Peyer's patch (tissue), 4 donors: ENCODE results near the gene NELFCD. TPM values are rescaled to one million over a fixed set of nuclear protein-coding genes. Genes with fewer than 3 reads are reported as not detected.
"Not testable (repeated sequence)": the region's sequence is repeated elsewhere in the genome, so short reads cannot be mapped to it uniquely, and the experiment has no call there.

Source experiments
- DNase-seq, 3 donors: peaks; one replicate each; pipeline ENCODE4 v3.0.0-alpha.2; 2017 to 2019
- H3K27ac ChIP-seq, 4 donors: fragments of 200-600 bp; sonication (generic); one replicate each; pipeline ENCODE4 v1.5.1; 2016 to 2019
- H3K27me3 ChIP-seq, 2 donors: fragments of 200-600 bp; sonication (generic); one replicate each; pipeline ENCODE4 v1.5.1; 2019
- H3K36me3 ChIP-seq, 3 donors: fragments of 200-600 bp; sonication (generic); one replicate each; pipeline ENCODE4 v1.5.1; 2016 to 2019
- H3K4me1 ChIP-seq, 4 donors: fragments of 200-600 bp; sonication (generic); one replicate each; pipeline ENCODE4 v1.5.1; 2016 to 2019
- H3K4me3 ChIP-seq, 4 donors: fragments of 200-600 bp; sonication (generic); 1 replicate in 3 of 4; 2 replicates in 1 of 4; pipeline ENCODE4 v1.5.1; 2016 to 2019; ENCODE audit warnings: mild to moderate bottlenecking in 1 of 4
- H3K9me3 ChIP-seq, 4 donors: fragments of 200-600 bp; sonication (generic); one replicate each; pipeline ENCODE4 v1.5.1; 2016 to 2019; ENCODE audit warnings: mild to moderate bottlenecking in 1 of 4
- CTCF ChIP-seq, 6 experiments: fragments of 450-650 bp in 4 of 6; fragments of 200-600 bp in 2 of 6; sonication (generic) in 1 of 6; IDR thresholded peaks; one replicate each; pipeline ENCODE4 v1.5.1; 2017 to 2019; ENCODE audit warnings: antibody characterized with exemption in 6 of 6, mild to moderate bottlenecking in 3 of 6, moderate library complexity in 1 of 6
- POLR2A ChIP-seq, 2 donors: fragments of 450-650 bp; IDR thresholded peaks; one replicate each; pipeline ENCODE4 v1.5.1; 2017; ENCODE audit warnings: antibody characterized with exemption in 2 of 2, mild to moderate bottlenecking in 2 of 2, moderate library complexity in 2 of 2
- total RNA-seq, 4 donors: library from RNA; depleted of rRNA; stranded (reverse); fragments of >200 nt; gene quantifications; one replicate each; pipeline ENCODE4 v1.1.0, GENCODE V29; 2016

NELFCD gene
- total RNA-seq, 4 donors from 2014 or later, result 39.6 to 98.2 (median 65.1) TPM

DNA sequence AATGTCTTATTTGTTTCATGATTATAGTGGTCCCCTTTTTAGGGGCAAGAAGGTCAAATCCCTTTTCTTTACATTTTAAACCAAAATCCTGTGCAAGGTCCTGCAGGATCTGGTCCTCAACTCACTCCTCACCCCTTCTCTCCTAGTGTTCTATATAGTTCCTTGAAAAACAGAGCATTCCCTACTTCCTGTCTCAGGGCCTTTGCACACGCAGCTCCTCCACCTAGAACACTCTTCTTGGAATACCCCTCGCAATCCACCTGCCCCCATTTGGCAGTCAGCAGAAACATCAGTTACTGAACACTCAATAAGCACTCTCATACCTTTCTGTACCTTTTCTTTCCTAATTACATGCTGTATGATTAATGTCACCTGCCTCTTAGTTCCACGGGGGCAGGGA is 54.3 kb downstream of the NELFCD start:
- H3K4me1 ChIP-seq, result peaks cover 0 to 43% (median 3%) of the 10 kb centered on the region in 4 donors
- TF ChIP-seq CTCF (IDR thresholded peaks at IDR 0.05) (no peak), POLR2A (IDR thresholded peaks at IDR 0.05) (no peak)
- H3K36me3 ChIP-seq, result peaks cover 0 to 39% (median 0%) of the 10 kb centered on the region in 3 donors
- no peaks in the 10 kb centered on the region for H3K27me3 ChIP-seq
- H3K9me3 ChIP-seq, result no peaks in the 10 kb centered on the region
- no peak overlapping the region for H3K4me3 ChIP-seq
- no peak overlapping the region for H3K27ac ChIP-seq
- DNase-seq, result no peak

- peaks cover 0 to 45% (median 5%) of the 10 kb centered on the region in 4 donors for H3K4me1 ChIP-seq
- H3K36me3 ChIP-seq, result peaks cover 0 to 39% (median 0%) of the 10 kb centered on the region in 3 donors
- H3K27ac ChIP-seq, result no peak overlapping the region
- no peak for DNase-seq
- H3K27me3 ChIP-seq, result no peaks in the 10 kb centered on the region
- no peaks in the 10 kb centered on the region for H3K9me3 ChIP-seq
- H3K4me3 ChIP-seq, result no peak overlapping the region
- TF ChIP-seq POLR2A (IDR thresholded peaks at IDR 0.05) (no peak), CTCF (IDR thresholded peaks at IDR 0.05) (no peak)
Measured at GRCh38 chr20:59037386-59037785, 56.3 kb downstream of the NELFCD start.

- Histone ChIP-seq H3K4me3 (no peak overlapping the region), H3K27me3 (no peaks in the 10 kb centered on the region), H3K4me1 (peaks cover 0 to 52% (median 8%) of the 10 kb centered on the region in 4 donors), H3K27ac (no peak overlapping the region), H3K36me3 (peaks cover 0 to 35% (median 0%) of the 10 kb centered on the region in 3 donors), H3K9me3 (no peaks in the 10 kb centered on the region)
- no peak for TF ChIP-seq CTCF (IDR thresholded peaks at IDR 0.05)
- TF ChIP-seq POLR2A (IDR thresholded peaks at IDR 0.05), result no peak
- no peak for DNase-seq
Measured at GRCh38 chr20:59039233-59039632, 58.2 kb downstream of the NELFCD start.

- no peaks in the 10 kb centered on the region for H3K27me3 ChIP-seq
- H3K4me1 ChIP-seq, result peaks cover 0 to 52% (median 8%) of the 10 kb centered on the region in 4 donors
- peak overlapping the region in 3 of 4 donors; percentile 84 to 95 (median 92) for H3K27ac ChIP-seq
- peaks cover 0 to 26% (median 0%) of the 10 kb centered on the region in 3 donors for H3K36me3 ChIP-seq
- TF ChIP-seq POLR2A (IDR thresholded peaks at IDR 0.05), result peak; percentile 76 to 90
- no peak for TF ChIP-seq CTCF (IDR thresholded peaks at IDR 0.05)
- no peaks in the 10 kb centered on the region for H3K9me3 ChIP-seq
- peak overlapping the region in 3 of 4 donors; percentile 8 to 98 (median 62) for H3K4me3 ChIP-seq
- no peak for DNase-seq
Measured at GRCh38 chr20:59040667-59041066, 59.6 kb downstream of the NELFCD start.

GRCh38 chr20:59041487-59041886 is 60.4 kb downstream of the NELFCD start:
- H3K27me3 ChIP-seq, DNase-seq, H3K9me3 ChIP-seq: not testable (repeated sequence)
- peak overlapping the region in 3 of 4 donors; percentile 84 to 95 (median 92) for H3K27ac ChIP-seq
- H3K4me3 ChIP-seq, result peak overlapping the region in 3 of 4 donors; percentile 62 to 98 (median 79)
- peaks cover 0 to 52% (median 8%) of the 10 kb centered on the region in 4 donors for H3K4me1 ChIP-seq
- peaks cover 0 to 18% (median 0%) of the 10 kb centered on the region in 3 donors for H3K36me3 ChIP-seq

GRCh38 chr20:59042151-59042795 is 61.2 kb downstream of the NELFCD start, which contains the start of gene PRELID3B:
PRELID3B (minus strand) TSS chr20:59042786; CDS start chr20:59042730, 56 bp downstream.
- DNase-seq, result peak; percentile 38 to 73 (median 68)
- Histone ChIP-seq H3K9me3 (no peaks in the 10 kb centered on the region), H3K27me3 (no peaks in the 10 kb centered on the region), H3K4me3 (peak within 1 kb of the TSS; percentile 62 to 98 (median 83)), H3K4me1 (peaks cover 0 to 57% (median 8%) of the 10 kb centered on the region in 4 donors), H3K36me3 (peaks cover 0 to 10% (median 0%) of the 10 kb centered on the region in 3 donors), H3K27ac (peak within 1 kb of the TSS; percentile 84 to 95 (median 92))
- peak in 1 of 6 experiments; percentile 21 for TF ChIP-seq CTCF (IDR thresholded peaks at IDR 0.05)
- peak; percentile 73 to 86 for TF ChIP-seq POLR2A (IDR thresholded peaks at IDR 0.05)
